D341Med (cell line): Measurements from ENCODE around the gene SPON1.
"Not testable (repeated sequence)": the region's sequence is repeated elsewhere in the genome, so short reads cannot be mapped to it uniquely, and the experiment has no call there.

Experiments used
- DNase-seq: peaks from one replicate; pipeline ENCODE4 v3.0.0; 2012; ENCODE audit warnings: low spot score

Gene SPON1

DNA sequence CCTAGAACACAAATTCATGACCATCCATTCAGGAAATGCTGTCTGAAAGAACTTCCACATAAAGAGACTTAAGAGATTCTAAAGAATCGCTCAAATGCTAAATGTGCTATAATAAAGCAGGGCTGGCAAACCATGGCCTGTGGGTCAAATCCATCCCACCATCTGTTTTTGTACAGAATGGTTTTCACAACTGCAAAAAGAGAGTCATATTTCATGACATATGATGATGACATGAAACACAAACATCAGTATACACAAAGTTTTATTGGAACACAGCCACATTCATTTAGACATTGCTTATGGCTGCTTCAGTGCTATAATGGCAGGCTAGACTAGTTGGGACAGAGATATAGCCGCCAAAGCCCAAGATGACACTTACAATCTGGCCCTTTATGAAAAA lies 311.4 kb downstream of the SPON1 start:
- no peak for DNase-seq

DNA sequence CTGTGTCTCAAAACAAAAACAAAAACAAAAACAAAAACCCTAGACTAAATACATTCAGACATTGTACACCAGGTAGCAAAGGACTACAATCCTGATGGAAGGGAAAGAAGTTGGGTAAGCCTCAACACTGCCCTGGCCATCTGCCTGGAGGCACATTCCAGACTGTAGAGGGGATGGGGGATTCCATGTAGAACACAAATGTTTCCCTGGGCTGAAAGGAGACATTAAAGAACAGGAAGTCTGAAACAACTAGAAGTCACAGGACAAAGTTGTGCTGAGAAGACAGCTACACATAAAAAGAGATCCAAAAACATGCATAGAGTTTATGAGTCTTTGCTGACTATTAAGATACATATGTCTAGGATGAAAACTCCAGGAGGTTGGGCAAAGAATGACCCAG lies 312.6 kb downstream of the SPON1 start:
- no peak for DNase-seq

DNA sequence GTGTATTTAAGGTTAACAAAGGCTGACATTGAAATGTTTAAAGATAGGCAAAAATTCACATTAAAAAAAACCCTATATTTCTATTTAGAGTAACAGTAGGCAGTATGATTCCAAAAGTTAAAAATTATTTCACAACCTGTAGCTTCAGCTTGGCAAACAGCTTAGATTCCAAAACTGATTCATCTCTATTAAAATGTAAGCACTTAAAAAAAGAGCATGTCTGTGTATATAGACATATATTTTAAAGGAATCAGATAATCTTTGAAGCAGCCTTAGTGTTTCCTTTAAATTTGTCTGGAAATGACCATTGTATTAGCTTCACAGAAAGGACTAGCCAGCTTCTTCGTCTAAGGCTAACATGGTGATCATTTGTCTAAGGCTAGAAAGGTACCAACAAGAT lies 316.3 kb downstream of the SPON1 start:
- DNase-seq: not testable (repeated sequence)

DNA sequence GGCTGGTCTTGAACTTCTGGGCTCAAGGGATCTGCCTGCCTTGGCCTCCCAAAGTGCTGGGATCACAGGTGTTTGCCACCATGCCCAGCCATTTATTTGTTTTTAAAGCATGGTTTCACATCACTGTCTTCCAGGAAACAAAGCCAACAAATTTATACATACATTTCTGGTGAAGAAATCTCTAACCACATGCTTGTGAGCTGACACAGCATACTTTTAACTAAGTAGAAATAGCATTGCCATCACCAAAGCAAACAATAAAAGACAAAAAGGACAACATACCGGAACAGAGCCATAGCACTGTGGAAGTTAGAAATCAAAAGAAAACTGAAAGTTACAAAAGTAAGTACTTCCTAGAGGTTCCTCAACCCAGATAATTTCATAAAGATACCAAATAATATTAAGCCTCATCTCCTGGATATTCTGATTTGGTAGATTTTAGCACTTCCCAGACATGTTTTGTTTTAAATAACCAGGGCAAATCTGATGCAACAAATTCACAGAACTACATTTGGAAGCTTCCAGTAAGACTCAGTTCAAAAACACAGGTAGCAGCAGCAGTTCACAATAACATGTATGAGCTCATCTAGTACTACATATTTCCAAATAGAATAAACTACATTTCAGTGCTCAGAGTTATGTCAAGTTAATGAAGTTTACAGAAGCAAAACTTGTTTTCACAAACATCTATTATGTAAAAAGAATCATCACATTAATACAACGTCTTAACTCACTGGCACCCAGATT lies 325.8 kb downstream of the SPON1 start:
- DNase-seq: no peak

DNA sequence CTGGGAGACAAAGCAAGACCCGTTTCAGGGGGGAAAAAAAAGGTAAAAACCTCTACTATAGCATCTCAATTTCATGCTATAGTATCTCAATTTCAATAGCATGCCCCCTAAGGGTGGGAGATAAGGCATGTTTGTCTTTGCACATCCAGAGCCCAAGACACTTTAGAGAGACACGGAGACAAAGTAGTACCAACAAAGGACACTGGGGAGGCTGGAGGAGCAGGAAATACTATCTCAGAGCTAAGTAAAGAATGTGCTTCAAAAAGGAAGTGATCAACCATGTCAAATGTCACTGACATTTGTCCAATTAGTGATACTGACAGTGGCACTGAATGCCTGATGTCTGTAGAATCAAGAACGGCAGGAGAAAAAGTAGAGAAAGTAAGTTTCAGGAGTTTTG lies 327.9 kb downstream of the SPON1 start:
- no peak for DNase-seq

DNA sequence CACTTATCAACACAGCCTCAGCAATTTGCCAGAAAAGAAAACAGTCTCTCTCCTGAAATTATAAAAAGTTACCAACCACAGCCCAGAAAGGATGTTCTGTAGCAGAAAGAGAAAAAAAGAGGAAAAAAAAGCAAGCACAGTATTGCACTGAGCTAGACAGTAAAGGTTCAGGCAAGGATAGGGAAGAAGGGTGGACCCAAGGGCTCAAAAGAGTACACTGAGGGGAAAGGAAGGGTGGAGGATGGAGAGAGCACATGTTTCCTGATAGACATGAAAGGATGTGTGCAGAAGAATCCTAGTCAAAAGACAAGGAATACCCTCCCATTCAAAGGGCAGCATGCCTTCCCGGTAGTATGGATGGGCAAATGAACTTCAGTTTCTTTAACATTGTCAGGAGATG lies 337.4 kb downstream of the SPON1 start:
- DNase-seq: no peak

DNA sequence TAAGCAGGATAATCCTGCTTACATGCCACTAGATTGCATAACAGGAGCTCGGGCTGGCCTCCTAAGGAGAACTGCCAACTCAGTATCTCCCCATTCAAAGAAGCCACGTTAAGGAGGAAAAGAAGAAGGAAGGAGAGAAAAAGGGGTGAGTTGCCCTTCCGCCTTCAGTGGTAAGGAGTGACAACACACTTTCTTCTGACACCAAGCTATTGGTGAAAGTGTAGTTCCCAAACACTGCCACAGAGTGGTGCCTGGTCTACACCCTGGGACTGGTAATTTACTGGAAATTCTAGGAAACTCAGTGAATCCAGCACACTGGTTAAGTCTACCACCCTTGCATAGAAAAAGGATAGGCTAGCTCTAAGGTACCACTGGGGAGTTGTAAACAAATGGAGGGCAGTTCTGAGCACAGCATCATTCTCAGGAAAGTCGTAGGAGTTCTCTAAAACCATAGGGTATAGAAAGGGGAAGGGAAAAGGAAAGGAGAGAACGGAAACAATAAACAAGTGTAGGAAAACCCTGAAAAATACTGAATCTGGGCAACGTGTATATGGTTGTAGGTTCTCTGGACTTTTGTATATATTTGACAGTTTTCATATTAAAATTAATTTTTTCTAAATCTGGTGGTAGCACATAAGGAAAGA lies 338.3 kb downstream of the SPON1 start:
- DNase-seq: peak; percentile 63

DNA sequence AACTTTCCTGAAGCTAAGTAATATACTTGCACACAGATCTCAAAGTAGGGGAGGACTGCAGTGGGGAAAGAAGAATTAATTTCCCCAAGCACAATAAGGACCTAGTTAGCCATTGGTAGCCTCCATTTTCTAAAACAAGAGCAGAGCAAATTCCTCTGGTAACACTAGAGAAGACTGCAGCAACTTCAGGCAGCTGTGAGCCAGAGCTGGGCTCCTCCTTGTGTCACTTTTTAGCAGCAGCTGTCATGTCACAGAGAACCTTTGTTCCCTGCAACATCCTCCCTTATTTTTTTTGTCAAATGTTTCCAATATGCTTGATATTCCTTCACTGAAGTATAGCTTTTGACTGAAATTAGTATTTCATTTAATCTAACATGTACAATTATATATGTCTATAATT lies 342.1 kb downstream of the SPON1 start:
- no peak for DNase-seq

DNA sequence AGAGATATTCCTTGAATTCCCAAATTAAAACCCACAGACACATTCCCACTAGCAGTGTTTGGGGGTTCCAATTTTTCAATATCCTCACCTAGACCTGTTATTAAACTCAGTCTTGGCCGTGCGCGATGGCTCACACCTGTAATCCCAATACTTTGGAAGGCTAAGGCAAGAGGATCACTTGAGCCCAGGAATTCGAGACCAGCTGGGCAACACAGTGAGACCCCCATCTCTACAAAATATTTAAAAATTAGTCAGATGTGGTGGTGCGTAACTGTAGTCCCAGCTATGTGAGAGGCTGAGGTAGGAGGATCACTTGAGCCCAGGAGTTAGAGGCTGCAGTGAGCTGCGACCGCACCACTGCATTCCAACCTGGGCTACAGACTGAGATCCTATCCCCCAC lies 343.1 kb downstream of the SPON1 start:
- no peak for DNase-seq

DNA sequence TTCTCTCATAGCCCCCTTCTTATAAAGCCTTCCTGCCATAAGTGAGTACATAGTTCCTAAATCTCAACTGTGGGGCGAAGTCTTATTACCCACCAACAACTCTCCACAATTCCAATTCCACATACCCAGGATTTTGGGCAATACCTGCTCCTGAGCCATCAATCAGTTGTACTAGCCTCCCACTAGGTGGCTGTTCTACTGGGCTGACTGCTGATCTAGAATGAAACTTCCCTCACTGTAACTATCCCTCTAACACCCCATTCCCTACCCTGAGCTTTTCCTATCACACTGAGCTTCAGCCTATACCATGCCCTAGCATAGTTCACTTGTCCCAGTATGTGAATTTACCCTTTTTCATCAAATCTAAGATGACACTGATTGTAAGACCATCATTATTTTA lies 344.0 kb downstream of the SPON1 start:
- no peak for DNase-seq

DNA sequence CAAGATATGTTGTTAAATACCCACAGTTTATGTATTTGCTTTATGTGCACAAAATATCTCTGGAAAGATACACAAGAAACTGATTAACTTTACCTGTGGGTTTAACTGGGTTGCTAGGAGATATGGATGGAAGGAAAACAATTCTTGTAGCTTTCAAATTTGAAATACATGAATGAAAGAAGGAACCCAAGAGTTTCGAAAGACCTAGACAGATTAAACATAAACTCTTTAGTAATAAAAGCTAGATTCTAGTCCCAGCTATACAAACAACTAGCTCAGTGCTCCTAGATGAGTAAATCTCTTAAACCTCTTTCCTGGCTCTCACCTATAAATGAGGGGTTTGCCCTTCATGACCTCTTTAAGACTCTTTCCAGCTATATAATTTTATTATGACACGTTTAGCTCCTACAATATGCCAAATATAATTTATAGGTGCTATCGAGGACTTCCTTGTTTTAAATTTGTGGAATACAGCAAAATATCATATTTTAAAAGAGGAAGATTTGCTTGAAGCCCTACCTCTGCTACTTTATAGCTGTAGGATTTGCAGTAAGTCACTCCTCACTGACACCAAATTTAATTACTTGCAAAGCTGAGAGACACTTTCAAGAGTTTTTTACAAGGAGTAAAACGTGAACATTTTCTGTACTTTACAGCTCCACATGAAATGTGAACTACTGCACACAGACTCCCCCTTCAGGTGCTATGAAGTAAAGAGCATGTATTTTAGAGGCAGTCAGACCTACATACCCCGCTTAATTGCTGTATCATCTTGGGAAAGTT lies 345.8 kb downstream of the SPON1 start:
- DNase-seq: peak; percentile 48

DNA sequence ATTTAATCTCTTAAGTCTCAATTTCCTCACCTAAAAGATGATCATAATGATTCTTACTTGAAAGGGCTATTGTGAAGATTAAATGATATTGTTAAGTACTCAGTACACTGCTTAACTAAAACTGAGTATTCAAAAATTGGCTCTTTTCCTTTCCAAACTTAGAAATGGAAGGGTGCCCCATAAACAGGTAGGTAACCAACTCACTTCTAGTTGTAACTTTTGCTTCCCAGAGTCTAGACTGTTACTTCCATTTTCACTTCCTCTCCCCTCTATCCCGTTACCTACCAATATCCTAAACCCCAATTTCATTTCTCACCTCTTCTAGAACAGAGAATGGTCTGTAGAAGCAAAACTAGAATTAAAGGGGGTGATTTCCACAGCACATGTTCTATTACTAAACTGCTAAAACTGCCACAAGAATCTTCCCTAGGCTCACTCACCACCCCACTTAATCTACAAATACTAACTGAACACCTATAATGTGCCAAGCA lies 346.4 kb downstream of the SPON1 start:
- DNase-seq: no peak

DNA sequence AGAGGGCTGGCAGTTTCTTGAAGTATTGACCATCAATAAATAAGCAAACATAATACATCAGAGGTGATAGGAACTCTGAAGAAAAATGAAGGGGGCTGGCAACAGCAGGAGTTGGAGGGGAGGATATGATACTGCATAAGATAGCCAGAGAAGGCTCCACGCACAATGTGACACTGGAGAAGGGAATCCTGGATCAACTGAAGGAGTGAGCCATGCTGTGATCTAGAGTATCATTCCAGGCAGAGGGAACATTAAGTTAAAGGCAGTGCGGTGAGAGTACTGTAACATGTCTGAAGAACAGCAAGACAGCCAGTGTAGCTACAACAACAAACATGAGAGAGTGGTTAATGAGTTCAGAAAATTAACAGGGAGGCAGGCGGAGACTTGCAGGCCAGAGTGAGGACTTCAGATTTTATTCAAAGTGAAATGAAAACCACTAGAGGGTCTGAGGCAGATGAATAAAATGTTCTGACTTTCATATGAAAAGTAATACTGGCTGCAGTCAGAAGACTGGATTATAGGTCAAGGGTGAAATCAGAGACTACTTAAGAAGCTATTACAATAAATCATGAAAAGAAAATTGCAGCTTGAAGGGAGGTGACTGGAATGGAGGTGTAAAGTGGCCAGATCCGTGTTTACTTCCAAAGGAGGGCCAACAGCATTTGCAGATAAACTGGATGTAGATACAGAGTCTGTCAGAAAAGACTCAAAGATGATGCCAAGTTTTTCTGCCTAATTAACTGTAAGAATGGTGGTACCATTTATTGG lies 347.1 kb downstream of the SPON1 start:
- DNase-seq: no peak

DNA sequence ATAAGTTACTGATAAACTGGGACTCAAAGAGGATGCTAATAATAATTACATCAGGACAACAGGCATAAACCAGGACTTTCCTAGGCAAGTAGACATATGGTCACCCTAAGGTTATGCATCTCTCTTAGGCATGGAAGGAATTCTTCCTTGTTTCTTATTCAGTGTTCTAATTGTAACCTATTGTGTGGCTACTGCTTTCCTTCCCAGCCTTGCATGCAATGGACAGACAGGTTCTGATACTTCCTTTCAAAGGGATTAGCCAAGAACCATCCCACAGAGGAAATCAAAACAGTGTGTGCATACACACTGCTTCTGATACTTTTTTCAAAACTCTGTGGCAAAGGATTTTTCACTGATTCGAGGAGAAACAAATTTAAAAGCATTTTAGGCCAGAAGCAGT lies 348.2 kb downstream of the SPON1 start:
- DNase-seq: no peak

DNA sequence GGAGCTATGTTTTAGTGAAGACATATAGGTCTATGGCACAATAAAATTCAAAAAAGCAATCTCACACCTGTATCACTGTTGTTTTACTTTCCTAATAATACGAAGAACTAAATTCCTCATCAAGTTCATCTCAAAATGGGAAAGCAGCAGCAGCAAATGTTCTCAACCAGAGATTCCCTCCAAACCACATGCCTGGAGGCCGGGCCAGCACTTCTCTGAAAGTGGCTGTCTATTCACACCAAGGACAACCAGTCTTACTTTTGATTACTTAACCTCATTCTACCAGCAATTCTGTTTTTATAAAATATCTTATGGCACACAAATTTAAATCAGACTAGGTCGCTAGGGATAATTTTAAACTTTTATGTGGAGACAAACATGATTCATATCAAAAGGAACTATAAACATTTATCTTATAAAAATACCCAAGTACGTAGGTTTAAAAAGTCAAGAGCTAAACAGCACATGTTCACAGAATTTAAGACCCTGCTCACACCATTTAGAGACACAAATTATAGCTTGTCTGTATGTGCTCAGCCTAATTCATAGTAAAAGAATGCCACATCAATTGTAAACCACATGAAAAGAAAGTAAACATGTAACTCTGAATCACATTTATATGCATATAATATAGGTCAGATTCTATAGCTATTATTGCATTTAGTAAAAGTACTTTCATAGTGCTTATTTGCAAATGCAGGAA lies 350.4 kb downstream of the SPON1 start:
- no peak for DNase-seq

DNA sequence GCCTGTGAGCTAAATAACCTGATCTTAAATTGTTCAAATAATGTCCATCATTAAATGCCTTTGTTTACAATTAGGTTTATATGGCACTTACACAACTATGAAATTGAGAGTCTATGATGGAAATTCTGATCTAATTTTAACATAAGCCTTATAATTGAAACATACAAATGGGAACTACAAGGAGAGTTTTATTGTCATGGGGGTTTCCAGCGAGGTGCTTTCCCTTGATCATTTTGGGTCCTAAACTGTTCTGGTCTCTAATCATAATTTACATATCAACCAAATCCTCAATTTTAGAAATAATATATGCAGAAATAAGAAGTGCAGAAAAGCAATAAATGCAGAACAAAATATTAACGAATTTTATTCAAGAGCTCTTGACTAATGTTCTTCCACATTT lies 351.6 kb downstream of the SPON1 start:
- DNase-seq: no peak

DNA sequence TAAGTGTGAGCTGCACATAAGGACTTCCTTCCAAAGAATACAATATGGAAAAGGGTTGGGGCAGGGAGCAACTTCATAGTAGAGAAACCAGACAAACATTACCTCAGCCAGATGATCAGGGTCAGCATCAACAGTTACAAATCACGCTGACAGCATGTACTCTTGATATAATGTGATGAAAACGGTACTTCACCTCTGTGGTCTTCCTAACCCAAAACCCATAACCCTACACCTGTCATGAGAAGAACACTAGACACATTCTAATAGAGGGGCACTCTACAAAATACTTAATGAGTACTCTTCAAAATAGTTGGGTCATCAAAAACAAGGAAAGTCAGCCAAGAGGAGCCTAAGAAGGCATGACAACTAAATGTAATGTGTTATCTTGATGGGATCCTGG lies 352.6 kb downstream of the SPON1 start:
- no peak for DNase-seq
